H9 (cell line): ENCODE measurements around the gene PATE4. TPM values are rescaled to one million over a fixed set of nuclear protein-coding genes. Genes with fewer than 3 reads are reported as not detected.

Source experiments
- DNase-seq: peaks from one replicate; pipeline ENCODE4 v3.0.0-alpha.2; 2017
- H2AFZ ChIP-seq: one replicate; pipeline ENCODE4 v1.6.1; 2013; ENCODE audit warnings: mild to moderate bottlenecking, low read length, control low read depth, moderate library complexity
- H2AK5ac ChIP-seq: 2 replicates; pipeline ENCODE4 v1.6.1; 2013; ENCODE audit warnings: low read length, control low read depth, mixed read lengths; ENCODE audit not compliant: insufficient read length
- H2BK120ac ChIP-seq: one replicate; pipeline ENCODE4 v1.6.1; 2013; ENCODE audit warnings: low read depth, mild to moderate bottlenecking, low read length, control low read depth, inconsistent platforms; ENCODE audit not compliant: poor library complexity, severe bottlenecking
- H2BK12ac ChIP-seq: 2 replicates; pipeline ENCODE4 v1.6.1; 2013; ENCODE audit warnings: low read length, control low read depth, mixed read lengths, low read depth; ENCODE audit not compliant: insufficient read length
- H2BK15ac ChIP-seq: 2 replicates; pipeline ENCODE4 v1.6.1; 2013; ENCODE audit warnings: low read depth, low read length, control low read depth
- H2BK20ac ChIP-seq: one replicate; pipeline ENCODE4 v1.6.1; 2013; ENCODE audit warnings: low read depth, mild to moderate bottlenecking, low read length, control low read depth, inconsistent platforms; ENCODE audit not compliant: poor library complexity, severe bottlenecking
- H2BK5ac ChIP-seq: 2 replicates; pipeline ENCODE4 v1.6.1; 2013; ENCODE audit warnings: low read length, control low read depth, mixed read lengths; ENCODE audit not compliant: insufficient read length
- H3K14ac ChIP-seq: 2 replicates; pipeline ENCODE4 v1.6.1; 2013; ENCODE audit warnings: low read length, control low read depth; ENCODE audit not compliant: insufficient read depth
- H3K18ac ChIP-seq: 2 replicates; pipeline ENCODE4 v1.6.1; 2013; ENCODE audit warnings: low read depth, mild to moderate bottlenecking, mixed read lengths, low read length, control low read depth; ENCODE audit not compliant: insufficient read length
- H3K23ac ChIP-seq: 2 replicates; pipeline ENCODE4 v1.6.1; 2013; ENCODE audit warnings: low read length, control low read depth, mixed read lengths, low read depth; ENCODE audit not compliant: insufficient read length
- H3K23me2 ChIP-seq: 2 replicates; pipeline ENCODE4 v1.6.1; 2013; ENCODE audit warnings: low read depth, mild to moderate bottlenecking, mixed read lengths, low read length, control low read depth; ENCODE audit not compliant: insufficient read length, poor library complexity, severe bottlenecking
- H3K27ac ChIP-seq: 2 replicates; pipeline ENCODE4 v1.5.1; 2013; ENCODE audit warnings: low read length, control low read depth, mixed read lengths, low read depth; ENCODE audit not compliant: insufficient read length
- H3K27me3 ChIP-seq: 2 replicates; pipeline ENCODE4 v1.6.1; 2013; ENCODE audit warnings: low read length, control low read depth, inconsistent platforms; ENCODE audit not compliant: insufficient read depth
- H3K4ac ChIP-seq: 2 replicates; pipeline ENCODE4 v1.6.1; 2013; ENCODE audit warnings: low read depth, mild to moderate bottlenecking, control low read depth, inconsistent platforms, low read length, moderate library complexity
- H3K4me1 ChIP-seq: 2 replicates; pipeline ENCODE4 v1.6.1; 2013; ENCODE audit warnings: low read length, control low read depth, inconsistent platforms; ENCODE audit not compliant: insufficient read depth
- H3K4me2 ChIP-seq: 2 replicates; pipeline ENCODE4 v1.6.1; 2013; ENCODE audit warnings: low read length, control low read depth, mixed read lengths; ENCODE audit not compliant: insufficient read length, insufficient read depth
- H3K56ac ChIP-seq: 2 replicates; pipeline ENCODE4 v1.6.1; 2013; ENCODE audit warnings: low read depth, mild to moderate bottlenecking, mixed read lengths, low read length, control low read depth; ENCODE audit not compliant: insufficient read length
- H3K79me1 ChIP-seq: 2 replicates; pipeline ENCODE4 v1.6.1; 2013; ENCODE audit warnings: low read depth, mild to moderate bottlenecking, moderate library complexity, low read length, control low read depth, inconsistent platforms; ENCODE audit not compliant: insufficient read depth, poor library complexity, severe bottlenecking
- H3K79me2 ChIP-seq: 2 replicates; pipeline ENCODE4 v1.6.1; 2013; ENCODE audit warnings: low read length, control low read depth, inconsistent platforms; ENCODE audit not compliant: insufficient read depth
- H3K9ac ChIP-seq: 2 replicates; pipeline ENCODE4 v1.6.1; 2013; ENCODE audit warnings: low read length, control low read depth, mixed read lengths; ENCODE audit not compliant: insufficient read length; ENCODE audit errors: extremely low read depth
- H3K9me3 ChIP-seq: one replicate; pipeline ENCODE4 v1.6.1; 2013; ENCODE audit warnings: low read depth, low read length, inconsistent platforms; ENCODE audit not compliant: control insufficient read depth
- H3T11ph ChIP-seq: one replicate; pipeline ENCODE4 v1.6.1; 2013; ENCODE audit warnings: mild to moderate bottlenecking, low read length, control low read depth, inconsistent platforms
- H4K20me1 ChIP-seq: one replicate; pipeline ENCODE4 v1.6.1; 2013; ENCODE audit not compliant: control insufficient read depth, insufficient read length, insufficient read depth
- H4K5ac ChIP-seq: 2 replicates; pipeline ENCODE4 v1.6.1; 2013; ENCODE audit warnings: low read depth, mild to moderate bottlenecking, mixed read lengths, low read length, control low read depth; ENCODE audit not compliant: insufficient read length
- H4K8ac ChIP-seq: replicated peaks from 2 replicates; pipeline ENCODE4 v1.6.1; 2013; ENCODE audit warnings: low read length, control low read depth, mixed read lengths, low read depth; ENCODE audit not compliant: insufficient read length
- H4K91ac ChIP-seq: 2 replicates; pipeline ENCODE4 v1.6.1; 2013; ENCODE audit warnings: low read depth, mild to moderate bottlenecking, moderate library complexity, mixed read lengths, low read length, control low read depth; ENCODE audit not compliant: insufficient read length
- H3K27ac Mint-ChIP-seq, 3 experiments: 2 replicates in 2 of 3; 3 replicates in 1 of 3; pipeline ENCODE4 v1.8.0; 2020 to 2021; ENCODE audit warnings: mixed read lengths in 3 of 3, mild to moderate bottlenecking in 1 of 3, moderate library complexity in 1 of 3
- H3K27me3 Mint-ChIP-seq: 2 replicates; pipeline ENCODE4 v1.8.0; 2021; ENCODE audit warnings: low read depth, mild to moderate bottlenecking, moderate library complexity, mixed read lengths
- H3K36me3 Mint-ChIP-seq, 3 experiments: 2 replicates in 2 of 3; 3 replicates in 1 of 3; pipeline ENCODE4 v1.8.0; 2020 to 2021; ENCODE audit warnings: low read depth in 3 of 3, mixed read lengths in 3 of 3; ENCODE audit not compliant: insufficient read depth in 1 of 3
- H3K4me1 Mint-ChIP-seq, 2 experiments: 2 replicates each; pipeline ENCODE4 v1.8.0; 2020; ENCODE audit warnings: mixed read lengths in 2 of 2
- H3K4me3 Mint-ChIP-seq, 2 experiments: 2 replicates in 1 of 2; 3 replicates in 1 of 2; pipeline ENCODE4 v1.8.0; 2020 to 2021; ENCODE audit warnings: mild to moderate bottlenecking in 2 of 2, mixed read lengths in 2 of 2, moderate library complexity in 1 of 2
- H3K9me3 Mint-ChIP-seq, 2 experiments: 2 replicates in 1 of 2; 3 replicates in 1 of 2; pipeline ENCODE4 v1.8.0; 2020; ENCODE audit warnings: mild to moderate bottlenecking in 2 of 2, mixed read lengths in 2 of 2, moderate library complexity in 1 of 2
- WGBS: extraction: QIAGEN DNeasy Blood & Tissue Kit; methylation state at CpG from one replicate; pipeline ENCODE4 v1.1.7; 2013; ENCODE audit warnings: missing lambda C conversion rate, low lambda C conversion rate, mixed read lengths; ENCODE audit not compliant: insufficient read length; ENCODE audit errors: extremely low coverage; 5-methylcytosine and 5-hydroxymethylcytosine counted together
- total RNA-seq: library from RNA; stranded (reverse); gene quantifications from 2 replicates; pipeline ENCODE4 v1.2.1, GENCODE V29; 2021
- TF ChIP-seq, protein P1 (sequence below): fragments of 200-600 bp; sonication (generic); conservative IDR thresholded peaks from 3 replicates; pipeline ENCODE4 v1.8.0; 2021; ENCODE audit warnings: antibody characterized with exemption, mild to moderate bottlenecking

PATE4 gene
- total RNA-seq, 1 experiment from 2014 or later = not detected

DNA sequence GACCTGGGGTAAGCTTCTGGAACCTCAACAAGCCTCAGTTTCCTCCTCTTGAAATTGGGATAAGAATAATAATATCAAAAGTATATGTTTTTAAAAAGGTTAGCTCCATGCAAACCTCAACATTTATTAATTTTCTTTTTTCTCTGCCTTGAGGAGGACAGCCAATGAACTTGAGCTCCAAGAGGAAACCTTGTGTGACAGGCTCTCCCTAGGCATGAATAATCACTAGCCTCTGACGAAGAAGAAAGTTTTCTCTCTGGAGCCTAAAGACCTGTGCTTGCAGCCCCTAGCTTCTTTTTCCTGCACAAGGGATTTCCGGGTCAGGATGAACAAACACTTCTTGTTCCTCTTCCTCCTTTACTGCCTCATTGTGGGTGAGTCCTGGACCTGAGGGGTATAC is 45.3 kb upstream of the PATE4 start, which contains the start of gene PATE3:
Gene PATE3 (plus strand): TSS at position 301 of the 400 bp plus-strand sequence. CDS start 25 bp downstream, at position 326.
- Mint-ChIP-seq H3K4me3 (no peak within 1 kb of the TSS), H3K9me3 (no peaks in the 10 kb centered on the region; a peak in 1 of 5 replicates), H3K27me3 (peaks cover 3% of the 10 kb centered on the region), H3K27ac (no peak within 1 kb of the TSS), H3K4me1 (no peaks in the 10 kb centered on the region), H3K36me3 (no peaks in the 10 kb centered on the region)
- Histone ChIP-seq H3K9me3 (no peaks in the 10 kb centered on the region), H2BK15ac (no peak within 1 kb of the TSS), H2BK120ac (no peak within 1 kb of the TSS), H4K91ac (no peak within 1 kb of the TSS), H3K9ac (no peak within 1 kb of the TSS), H3K79me2 (no peaks in the 10 kb centered on the region), H3K23me2 (no peaks in the 10 kb centered on the region), H3K79me1 (no peaks in the 10 kb centered on the region), H3K4me1 (no peaks in the 10 kb centered on the region), H3K56ac (no peak within 1 kb of the TSS), H3K4ac (no peak within 1 kb of the TSS), H3K27me3 (no peaks in the 10 kb centered on the region; the same call in 1 of the 2 replicates), H2AK5ac (no peak within 1 kb of the TSS), H3T11ph (no peak within 1 kb of the TSS), H3K23ac (no peak within 1 kb of the TSS), H4K8ac (no peak within 1 kb of the TSS), H3K27ac (no peak within 1 kb of the TSS), H3K14ac (no peak within 1 kb of the TSS), H2BK20ac (no peak within 1 kb of the TSS), H2BK12ac (no peak within 1 kb of the TSS), H4K20me1 (no peaks in the 10 kb centered on the region), H2AFZ (no peak within 1 kb of the TSS), H2BK5ac (no peak within 1 kb of the TSS), H3K18ac (no peak within 1 kb of the TSS), H3K4me2 (no peak within 1 kb of the TSS), H4K5ac (no peak within 1 kb of the TSS)
- WGBS = no CpG with 5 or more reads among the region's 2 CpGs
- no peak for DNase-seq
- TF ChIP-seq, protein P1, sequence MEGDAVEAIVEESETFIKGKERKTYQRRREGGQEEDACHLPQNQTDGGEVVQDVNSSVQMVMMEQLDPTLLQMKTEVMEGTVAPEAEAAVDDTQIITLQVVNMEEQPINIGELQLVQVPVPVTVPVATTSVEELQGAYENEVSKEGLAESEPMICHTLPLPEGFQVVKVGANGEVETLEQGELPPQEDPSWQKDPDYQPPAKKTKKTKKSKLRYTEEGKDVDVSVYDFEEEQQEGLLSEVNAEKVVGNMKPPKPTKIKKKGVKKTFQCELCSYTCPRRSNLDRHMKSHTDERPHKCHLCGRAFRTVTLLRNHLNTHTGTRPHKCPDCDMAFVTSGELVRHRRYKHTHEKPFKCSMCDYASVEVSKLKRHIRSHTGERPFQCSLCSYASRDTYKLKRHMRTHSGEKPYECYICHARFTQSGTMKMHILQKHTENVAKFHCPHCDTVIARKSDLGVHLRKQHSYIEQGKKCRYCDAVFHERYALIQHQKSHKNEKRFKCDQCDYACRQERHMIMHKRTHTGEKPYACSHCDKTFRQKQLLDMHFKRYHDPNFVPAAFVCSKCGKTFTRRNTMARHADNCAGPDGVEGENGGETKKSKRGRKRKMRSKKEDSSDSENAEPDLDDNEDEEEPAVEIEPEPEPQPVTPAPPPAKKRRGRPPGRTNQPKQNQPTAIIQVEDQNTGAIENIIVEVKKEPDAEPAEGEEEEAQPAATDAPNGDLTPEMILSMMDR = no peak
